Activated T-cell treated with anti-CD3 and anti-CD28 coated beads, Interleukin-2, amount 50 U/mL, for 72 hours (primary cell): ENCODE data around the gene PLA2G3. TPM values are rescaled to one million over a fixed set of nuclear protein-coding genes. Genes with fewer than 3 reads are reported as not detected.

ENCODE experiments used
- ATAC-seq, 2 donors: fragments of 150-1000 bp; cut with Tn5 transposase; replicated peaks in 1 of 2; 2 replicates each; pipeline ENCODE4 v1.10.0; 2021; ENCODE audit warnings: moderate library complexity in 2 of 2, mild to moderate bottlenecking in 1 of 2
- DNase-seq, 2 donors: peaks; one replicate each; pipeline ENCODE4 v3.0.0; 2021 to 2022; ENCODE audit warnings: mixed read lengths in 1 of 2
- H3K27ac Mint-ChIP-seq: one replicate; pipeline ENCODE4 v1.8.0; 2022; ENCODE audit warnings: mild to moderate bottlenecking, moderate library complexity, mixed read lengths
- H3K27me3 Mint-ChIP-seq: one replicate; pipeline ENCODE4 v1.8.0; 2022; ENCODE audit warnings: low read depth, mixed read lengths
- H3K36me3 Mint-ChIP-seq, 2 donors: one replicate each; pipeline ENCODE4 v1.8.0; 2022; ENCODE audit warnings: mixed read lengths in 2 of 2, mild to moderate bottlenecking in 1 of 2; ENCODE audit not compliant: insufficient read depth in 2 of 2
- H3K4me1 Mint-ChIP-seq: one replicate; pipeline ENCODE4 v1.8.0; 2022; ENCODE audit warnings: low read depth, mixed read lengths
- H3K4me3 Mint-ChIP-seq, 2 donors: one replicate each; pipeline ENCODE4 v1.8.0; 2022; ENCODE audit warnings: mild to moderate bottlenecking in 2 of 2, mixed read lengths in 2 of 2, moderate library complexity in 2 of 2
- H3K9me3 Mint-ChIP-seq, 2 donors: one replicate each; pipeline ENCODE4 v1.8.0; 2022; ENCODE audit warnings: mixed read lengths in 2 of 2
- total RNA-seq, 2 donors: library from RNA; stranded (reverse); gene quantifications; one replicate each; pipeline ENCODE4 v1.2.3, GENCODE V29; 2022

Gene PLA2G3
- total RNA-seq, 2 donors from 2014 or later = not detected

DNA sequence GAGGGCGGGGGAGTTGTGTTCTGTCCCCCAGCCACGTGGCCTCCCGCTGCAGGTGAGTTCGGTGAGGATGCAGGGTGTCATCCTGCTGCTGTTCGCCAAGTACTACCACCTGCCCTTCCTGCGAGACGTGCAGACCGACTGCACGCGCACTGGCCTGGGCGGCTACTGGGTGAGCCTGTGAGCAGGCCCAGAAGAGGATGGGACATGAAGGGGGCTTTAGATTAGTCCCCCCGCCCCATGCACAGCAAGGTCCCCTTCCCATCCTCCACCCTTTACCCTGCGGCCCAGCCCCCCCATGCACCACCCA, 13.5 kb downstream of the PLA2G3 start:
- H3K4me1 Mint-ChIP-seq = peaks cover 4% of the 10 kb centered on the region
- ATAC-seq (no peak), DNase-seq (no peak)
- no peak overlapping the region for H3K4me3 Mint-ChIP-seq
- no peak overlapping the region for H3K27ac Mint-ChIP-seq
- H3K9me3 Mint-ChIP-seq = no peaks in the 10 kb centered on the region
- H3K27me3 Mint-ChIP-seq = no peaks in the 10 kb centered on the region
- no peaks in the 10 kb centered on the region for H3K36me3 Mint-ChIP-seq

GRCh38 chr22:31126128-31126868, 14.0 kb downstream of the PLA2G3 start:
- Mint-ChIP-seq H3K27me3 (no peaks in the 10 kb centered on the region), H3K36me3 (no peaks in the 10 kb centered on the region), H3K27ac (no peak overlapping the region), H3K4me3 (no peak overlapping the region), H3K9me3 (no peaks in the 10 kb centered on the region), H3K4me1 (peaks cover 4% of the 10 kb centered on the region)
- ATAC-seq (no peak), DNase-seq (no peak)

GRCh38 chr22:31125521-31126117, 14.7 kb downstream of the PLA2G3 start:
- Mint-ChIP-seq H3K4me1 (peaks cover 4% of the 10 kb centered on the region), H3K27ac (no peak overlapping the region), H3K27me3 (no peaks in the 10 kb centered on the region), H3K4me3 (no peak overlapping the region), H3K9me3 (no peaks in the 10 kb centered on the region), H3K36me3 (no peaks in the 10 kb centered on the region)
- DNase-seq (no peak), ATAC-seq (no peak)

GRCh38 chr22:31124811-31125465, 15.4 kb downstream of the PLA2G3 start:
- Mint-ChIP-seq H3K36me3 (no peaks in the 10 kb centered on the region), H3K9me3 (no peaks in the 10 kb centered on the region), H3K27ac (no peak overlapping the region), H3K4me3 (no peak overlapping the region), H3K27me3 (no peaks in the 10 kb centered on the region), H3K4me1 (peaks cover 4% of the 10 kb centered on the region)
- no peak for DNase-seq
- peak in 1 of 2 donors; percentile 9 for ATAC-seq

- peaks cover 4% of the 10 kb centered on the region for H3K4me1 Mint-ChIP-seq
- DNase-seq (no peak), ATAC-seq (no peak)
- H3K9me3 Mint-ChIP-seq = no peaks in the 10 kb centered on the region
- no peaks in the 10 kb centered on the region for H3K27me3 Mint-ChIP-seq
- no peak overlapping the region for H3K4me3 Mint-ChIP-seq
- H3K27ac Mint-ChIP-seq = no peak overlapping the region
- no peaks in the 10 kb centered on the region for H3K36me3 Mint-ChIP-seq
These were observed 16.0 kb downstream of the PLA2G3 start for GRCh38 chr22:31124290-31124689.

GRCh38 chr22:31123292-31123602, 17.1 kb downstream of the PLA2G3 start:
- no peaks in the 10 kb centered on the region for H3K9me3 Mint-ChIP-seq
- peaks cover 4% of the 10 kb centered on the region for H3K4me1 Mint-ChIP-seq
- ATAC-seq = no peak
- no peak for DNase-seq
- H3K27me3 Mint-ChIP-seq = no peaks in the 10 kb centered on the region
- H3K4me3 Mint-ChIP-seq = no peak overlapping the region
- no peak overlapping the region for H3K27ac Mint-ChIP-seq
- no peaks in the 10 kb centered on the region for H3K36me3 Mint-ChIP-seq

DNA sequence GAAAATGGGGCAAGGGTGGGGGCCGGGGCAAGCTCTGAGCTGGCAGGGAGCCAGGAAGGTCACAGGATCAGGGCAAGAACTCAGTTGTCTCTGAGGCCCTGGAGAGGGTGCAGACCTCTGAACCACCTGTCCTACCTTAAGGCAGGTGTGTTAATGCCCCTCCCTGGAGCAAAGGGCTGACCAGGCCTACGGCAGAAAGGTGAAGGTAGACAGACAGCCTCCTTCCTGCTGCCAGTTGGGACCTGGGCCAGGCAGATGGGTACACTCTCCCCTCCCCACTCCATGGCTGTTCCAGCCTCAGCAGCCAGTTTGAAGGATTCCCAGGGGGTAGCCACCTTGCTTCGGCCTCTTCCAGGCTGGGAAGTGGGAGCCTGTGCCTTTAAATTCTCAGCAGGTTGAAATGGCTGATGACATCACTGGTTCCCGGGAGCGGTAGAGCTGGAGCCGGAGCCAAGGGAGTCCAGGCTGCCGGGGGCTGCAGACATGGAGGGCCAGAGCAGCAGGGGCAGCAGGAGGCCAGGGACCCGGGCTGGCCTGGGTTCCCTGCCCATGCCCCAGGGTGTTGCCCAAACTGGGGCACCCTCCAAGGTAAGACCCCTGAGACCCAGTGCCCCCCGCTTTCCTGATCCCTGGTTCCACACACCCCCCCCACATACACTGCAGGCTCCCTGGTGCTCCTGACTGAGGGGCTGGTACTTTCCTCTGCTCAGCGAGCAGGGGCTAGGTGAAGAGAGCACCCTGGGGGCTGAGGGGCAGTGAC, 17.6 kb downstream of the PLA2G3 start, which contains the start of gene INPP5J:
Gene INPP5J, plus strand, starts transcription at position 435 of the 760 bp plus-strand sequence. Its CDS starts 49 bp downstream, at position 484.
- no peak for ATAC-seq
- H3K36me3 Mint-ChIP-seq = no peaks in the 10 kb centered on the region
- no peak within 1 kb of the TSS for H3K27ac Mint-ChIP-seq

GRCh38 chr22:31122196-31122531, 18.1 kb downstream of the PLA2G3 start:
- H3K27me3 Mint-ChIP-seq = no peaks in the 10 kb centered on the region
- no peak overlapping the region for H3K27ac Mint-ChIP-seq
- H3K9me3 Mint-ChIP-seq = no peaks in the 10 kb centered on the region
- peaks cover 4% of the 10 kb centered on the region for H3K4me1 Mint-ChIP-seq
- H3K4me3 Mint-ChIP-seq = no peak overlapping the region
- no peak for DNase-seq
- no peak for ATAC-seq
- H3K36me3 Mint-ChIP-seq = no peaks in the 10 kb centered on the region

More for the DNA sequence above, 17.6 kb downstream of the PLA2G3 start, which contains the start of gene INPP5J:
- peaks cover 4% of the 10 kb centered on the region for H3K4me1 Mint-ChIP-seq
- no peak within 1 kb of the TSS for H3K4me3 Mint-ChIP-seq
- H3K27me3 Mint-ChIP-seq = no peaks in the 10 kb centered on the region
- no peak for DNase-seq
- H3K9me3 Mint-ChIP-seq = no peaks in the 10 kb centered on the region

DNA sequence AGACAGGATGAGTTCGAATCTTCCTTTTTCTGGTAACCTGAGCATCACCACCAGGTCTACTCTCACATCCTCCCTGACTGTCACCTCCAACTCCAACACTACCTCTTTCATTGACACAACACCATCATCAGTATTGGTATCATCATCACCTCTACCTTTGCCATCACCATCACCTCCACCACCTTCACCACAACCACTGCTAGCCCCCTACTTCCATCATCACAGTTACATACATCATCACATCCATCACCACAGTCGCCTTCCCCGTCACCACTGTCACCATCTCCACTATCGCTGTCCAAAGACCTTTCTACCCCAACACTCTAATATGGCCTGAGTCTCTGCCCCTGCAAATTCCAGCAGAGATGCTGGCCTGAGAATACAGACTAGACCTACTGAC, 18.9 kb downstream of the PLA2G3 start:
- Mint-ChIP-seq H3K27ac (no peak overlapping the region), H3K4me1 (peaks cover 4% of the 10 kb centered on the region), H3K27me3 (no peaks in the 10 kb centered on the region), H3K36me3 (no peaks in the 10 kb centered on the region), H3K9me3 (no peaks in the 10 kb centered on the region), H3K4me3 (no peak overlapping the region)
- ATAC-seq (no peak), DNase-seq (no peak)

- DNase-seq (no peak), ATAC-seq (no peak)
- H3K27ac Mint-ChIP-seq = no peak overlapping the region
- no peaks in the 10 kb centered on the region for H3K9me3 Mint-ChIP-seq
- no peak overlapping the region for H3K4me3 Mint-ChIP-seq
- no peaks in the 10 kb centered on the region for H3K36me3 Mint-ChIP-seq
- H3K27me3 Mint-ChIP-seq = no peaks in the 10 kb centered on the region
- H3K4me1 Mint-ChIP-seq = peaks cover 4% of the 10 kb centered on the region
These were observed 19.7 kb downstream of the PLA2G3 start for GRCh38 chr22:31120642-31121041.

DNA sequence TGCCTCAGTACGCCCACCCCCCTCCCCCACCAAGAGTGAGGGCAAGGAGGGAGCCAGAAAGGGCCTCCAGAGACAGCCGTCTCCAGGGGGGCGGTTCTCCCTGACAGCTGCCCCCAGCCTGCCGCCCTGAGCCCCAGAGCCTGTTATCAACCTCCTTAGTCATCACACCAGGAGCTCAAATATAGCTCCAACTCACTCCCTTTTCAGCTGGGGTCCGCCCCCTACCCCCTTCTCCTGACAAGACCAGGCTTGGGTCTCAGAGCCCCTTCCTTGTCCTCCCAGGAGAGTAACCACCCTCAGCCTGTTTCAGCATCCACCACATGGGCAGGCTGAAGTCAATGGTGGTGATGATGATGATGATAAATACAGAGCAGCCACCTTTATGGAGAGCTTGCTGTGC, 20.1 kb downstream of the PLA2G3 start:
- Mint-ChIP-seq H3K36me3 (no peaks in the 10 kb centered on the region), H3K27me3 (no peaks in the 10 kb centered on the region), H3K9me3 (no peaks in the 10 kb centered on the region), H3K4me1 (peaks cover 4% of the 10 kb centered on the region), H3K4me3 (no peak overlapping the region), H3K27ac (no peak overlapping the region)
- no peak for DNase-seq
- no peak for ATAC-seq

- ATAC-seq = no peak
- Mint-ChIP-seq H3K4me1 (peaks cover 4% of the 10 kb centered on the region), H3K27me3 (no peaks in the 10 kb centered on the region), H3K4me3 (no peak overlapping the region), H3K27ac (no peak overlapping the region), H3K36me3 (no peaks in the 10 kb centered on the region), H3K9me3 (no peaks in the 10 kb centered on the region)
- no peak for DNase-seq
These were observed 21.1 kb downstream of the PLA2G3 start for GRCh38 chr22:31119026-31119717.
